ENCODE results near the gene PRRT4. TPM values are rescaled to one million over a fixed set of nuclear protein-coding genes. Genes with fewer than 3 reads are reported as not detected.

Gene PRRT4
- total and polyA plus RNA-seq, 2 donors (not counting 1 experiment from before 2014, with no cell fraction given), result under 0.01 to 0.03 TPM

GRCh38 chr7:128362670-128363069 is 1.2 kb upstream of the PRRT4 start:
- Histone ChIP-seq H3K9ac (ENCODE audit: insufficient read depth, low read length) (no peak overlapping the region), H3K9me3 (ENCODE audit: control insufficient read depth, insufficient read depth, low read depth, low read length) (no peaks in the 10 kb centered on the region), H2AFZ (ENCODE audit: low read length) (no peak overlapping the region), H3K36me3 (ENCODE audit: control insufficient read depth, insufficient read depth, low read length) (no peaks in the 10 kb centered on the region), H3K4me3 (replicated peaks in 1 of 4; ENCODE audit: control extremely low read depth in 1 of 4, insufficient read depth in 1 of 4, low read depth in 3 of 4, low read length in 4 of 4) (no peak overlapping the region), H3K27ac (ENCODE audit: insufficient read depth, low read length) (no peak overlapping the region), H3K79me2 (ENCODE audit: control insufficient read depth, insufficient read depth, low read length) (no peaks in the 10 kb centered on the region), H3K27me3 (ENCODE audit: control insufficient read depth, insufficient read depth, low read length) (peaks cover 49% of the 10 kb centered on the region), H3K4me2 (ENCODE audit: extremely low read depth, insufficient read depth, low read length) (no peak overlapping the region), H3K4me1 (ENCODE audit: control insufficient read depth, extremely low read depth, insufficient read depth, low read length) (no peaks in the 10 kb centered on the region), H4K20me1 (ENCODE audit: control insufficient read depth, extremely low read depth, insufficient read depth, low read length) (no peaks in the 10 kb centered on the region)
- TF ChIP-seq CTCF (conservative IDR thresholded peaks at IDR 0.05 in 1 of 2, IDR thresholded peaks at IDR 0.05 in 1 of 2; ENCODE audit: low read depth in 1 of 2, low read length in 2 of 2), result no peak
- no peak for TF ChIP-seq EZH2 (IDR thresholded peaks at IDR 0.05; ENCODE audit: low read length, missing control alignments)
- DNase-seq (ENCODE audit: low read depth in 2 of 2), result peak in 1 of 2 donors; percentile 70

GRCh38 chr7:128360359-128360678 is 1.2 kb downstream of the PRRT4 start:
- Histone ChIP-seq H3K9ac (ENCODE audit: insufficient read depth, low read length) (no peak overlapping the region), H3K79me2 (ENCODE audit: control insufficient read depth, insufficient read depth, low read length) (no peaks in the 10 kb centered on the region), H4K20me1 (ENCODE audit: control insufficient read depth, extremely low read depth, insufficient read depth, low read length) (no peaks in the 10 kb centered on the region), H3K4me3 (replicated peaks in 1 of 4; ENCODE audit: control extremely low read depth in 1 of 4, insufficient read depth in 1 of 4, low read depth in 3 of 4, low read length in 4 of 4) (no peak overlapping the region), H3K27ac (ENCODE audit: insufficient read depth, low read length) (no peak overlapping the region), H3K36me3 (ENCODE audit: control insufficient read depth, insufficient read depth, low read length) (no peaks in the 10 kb centered on the region), H3K4me2 (ENCODE audit: extremely low read depth, insufficient read depth, low read length) (no peak overlapping the region), H3K9me3 (ENCODE audit: control insufficient read depth, insufficient read depth, low read depth, low read length) (no peaks in the 10 kb centered on the region), H3K4me1 (ENCODE audit: control insufficient read depth, extremely low read depth, insufficient read depth, low read length) (no peaks in the 10 kb centered on the region), H2AFZ (ENCODE audit: low read length) (no peak overlapping the region), H3K27me3 (ENCODE audit: control insufficient read depth, insufficient read depth, low read length) (peaks cover 39% of the 10 kb centered on the region)
- no peak for DNase-seq (ENCODE audit: low read depth in 2 of 2)
- TF ChIP-seq EZH2 (IDR thresholded peaks at IDR 0.05; ENCODE audit: low read length, missing control alignments), result no peak
- no peak for TF ChIP-seq CTCF (conservative IDR thresholded peaks at IDR 0.05 in 1 of 2, IDR thresholded peaks at IDR 0.05 in 1 of 2; ENCODE audit: low read depth in 1 of 2, low read length in 2 of 2)

GRCh38 chr7:128359939-128360338 is 1.6 kb downstream of the PRRT4 start:
- H4K20me1 ChIP-seq (ENCODE audit: control insufficient read depth, extremely low read depth, insufficient read depth, low read length), result no peaks in the 10 kb centered on the region
- no peak overlapping the region for H3K9ac ChIP-seq (ENCODE audit: insufficient read depth, low read length)
- H3K27me3 ChIP-seq (ENCODE audit: control insufficient read depth, insufficient read depth, low read length), result peaks cover 35% of the 10 kb centered on the region
- DNase-seq (ENCODE audit: low read depth in 2 of 2), result no peak
- H3K27ac ChIP-seq (ENCODE audit: insufficient read depth, low read length), result no peak overlapping the region
- H3K4me1 ChIP-seq (ENCODE audit: control insufficient read depth, extremely low read depth, insufficient read depth, low read length), result no peaks in the 10 kb centered on the region
- H3K36me3 ChIP-seq (ENCODE audit: control insufficient read depth, insufficient read depth, low read length), result no peaks in the 10 kb centered on the region
- H3K4me3 ChIP-seq (replicated peaks in 1 of 4; ENCODE audit: control extremely low read depth in 1 of 4, insufficient read depth in 1 of 4, low read depth in 3 of 4, low read length in 4 of 4), result no peak overlapping the region
- H3K4me2 ChIP-seq (ENCODE audit: extremely low read depth, insufficient read depth, low read length), result no peak overlapping the region
- H3K79me2 ChIP-seq (ENCODE audit: control insufficient read depth, insufficient read depth, low read length), result no peaks in the 10 kb centered on the region
- TF ChIP-seq CTCF (conservative IDR thresholded peaks at IDR 0.05 in 1 of 2, IDR thresholded peaks at IDR 0.05 in 1 of 2; ENCODE audit: low read depth in 1 of 2, low read length in 2 of 2) (no peak), EZH2 (IDR thresholded peaks at IDR 0.05; ENCODE audit: low read length, missing control alignments) (no peak)
- no peak overlapping the region for H2AFZ ChIP-seq (ENCODE audit: low read length)
- no peaks in the 10 kb centered on the region for H3K9me3 ChIP-seq (ENCODE audit: control insufficient read depth, insufficient read depth, low read depth, low read length)
